PFSK-1 (cell line): ENCODE data around the gene RBMS3.

ENCODE experiments used
- FOXP2 ChIP-seq: optimal IDR thresholded peaks from 2 replicates; pipeline ENCODE3; 2011; ENCODE audit warnings: borderline replicate concordance, control low read depth, inconsistent platforms; ENCODE audit not compliant: insufficient read depth; ENCODE audit errors: extremely low read length, extremely low read depth
- POLR2AphosphoS5 ChIP-seq: IDR thresholded peaks from 2 replicates; pipeline ENCODE4 v1.6.1; 2012; ENCODE audit warnings: low read depth, mild to moderate bottlenecking, control low read depth, low read length, moderate library complexity
- SIN3A ChIP-seq: IDR thresholded peaks from 2 replicates; pipeline ENCODE4 v1.6.1; 2012; ENCODE audit warnings: mild to moderate bottlenecking, low read length, moderate library complexity, borderline replicate concordance; ENCODE audit not compliant: insufficient read depth
- TAF1 ChIP-seq: IDR thresholded peaks from 2 replicates; pipeline ENCODE4 v1.6.1; 2012; ENCODE audit warnings: low read length, control low read depth, borderline replicate concordance; ENCODE audit not compliant: insufficient read depth
- TF ChIP-seq, protein P1 (sequence below), 2 experiments: IDR thresholded peaks; 2 replicates each; pipeline versions ENCODE4 v1.6.1 to v1.8.0; 2011 to 2012; ENCODE audit warnings: low read depth in 2 of 2, low read length in 2 of 2, control low read depth in 1 of 2, inconsistent platforms in 1 of 2, mild to moderate bottlenecking in 1 of 2, moderate library complexity in 1 of 2; ENCODE audit not compliant: insufficient read depth in 1 of 2

RBMS3 gene

DNA sequence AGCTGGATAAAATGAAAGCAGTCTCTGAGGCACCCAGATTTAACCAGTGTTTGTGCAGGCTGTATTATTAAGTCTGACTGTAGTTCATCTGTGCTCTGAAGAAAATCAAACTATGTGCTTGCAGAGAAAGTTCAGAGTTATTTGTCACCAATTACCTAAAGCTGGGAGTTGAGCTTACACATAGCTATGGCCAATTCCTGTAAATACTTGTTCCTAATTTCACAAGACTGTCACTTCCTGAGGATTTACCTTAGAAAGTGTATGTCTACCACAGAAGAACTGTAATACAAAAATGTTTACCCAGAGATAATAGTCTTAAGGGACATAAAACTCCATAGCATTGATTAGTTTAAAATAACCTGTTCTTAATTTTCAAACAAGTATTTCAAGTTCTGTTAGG is 697.2 kb downstream of the RBMS3 start:
- TF ChIP-seq TAF1 (no peak), FOXP2 (no peak), SIN3A (no peak), POLR2AphosphoS5 (no peak)

DNA sequence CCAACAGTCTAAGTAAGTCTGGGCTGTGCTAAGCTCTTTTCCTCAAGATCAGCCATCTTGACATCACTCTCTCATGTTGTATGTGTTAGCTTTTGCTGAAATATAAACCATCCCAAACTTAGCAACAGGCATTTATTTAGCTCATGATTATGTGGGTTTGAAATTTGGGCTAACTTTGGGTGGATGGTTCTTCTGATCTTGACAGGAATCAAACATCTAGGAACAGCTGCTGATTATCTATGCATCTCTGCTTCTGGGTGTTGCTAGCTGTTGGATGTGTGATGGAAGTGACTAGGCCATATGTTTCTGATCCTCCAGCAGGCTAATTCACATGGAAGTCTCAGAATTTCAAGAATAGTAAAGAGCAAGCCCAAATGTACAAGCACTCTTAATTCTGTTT is 710.3 kb downstream of the RBMS3 start:
- TF ChIP-seq, protein P1, sequence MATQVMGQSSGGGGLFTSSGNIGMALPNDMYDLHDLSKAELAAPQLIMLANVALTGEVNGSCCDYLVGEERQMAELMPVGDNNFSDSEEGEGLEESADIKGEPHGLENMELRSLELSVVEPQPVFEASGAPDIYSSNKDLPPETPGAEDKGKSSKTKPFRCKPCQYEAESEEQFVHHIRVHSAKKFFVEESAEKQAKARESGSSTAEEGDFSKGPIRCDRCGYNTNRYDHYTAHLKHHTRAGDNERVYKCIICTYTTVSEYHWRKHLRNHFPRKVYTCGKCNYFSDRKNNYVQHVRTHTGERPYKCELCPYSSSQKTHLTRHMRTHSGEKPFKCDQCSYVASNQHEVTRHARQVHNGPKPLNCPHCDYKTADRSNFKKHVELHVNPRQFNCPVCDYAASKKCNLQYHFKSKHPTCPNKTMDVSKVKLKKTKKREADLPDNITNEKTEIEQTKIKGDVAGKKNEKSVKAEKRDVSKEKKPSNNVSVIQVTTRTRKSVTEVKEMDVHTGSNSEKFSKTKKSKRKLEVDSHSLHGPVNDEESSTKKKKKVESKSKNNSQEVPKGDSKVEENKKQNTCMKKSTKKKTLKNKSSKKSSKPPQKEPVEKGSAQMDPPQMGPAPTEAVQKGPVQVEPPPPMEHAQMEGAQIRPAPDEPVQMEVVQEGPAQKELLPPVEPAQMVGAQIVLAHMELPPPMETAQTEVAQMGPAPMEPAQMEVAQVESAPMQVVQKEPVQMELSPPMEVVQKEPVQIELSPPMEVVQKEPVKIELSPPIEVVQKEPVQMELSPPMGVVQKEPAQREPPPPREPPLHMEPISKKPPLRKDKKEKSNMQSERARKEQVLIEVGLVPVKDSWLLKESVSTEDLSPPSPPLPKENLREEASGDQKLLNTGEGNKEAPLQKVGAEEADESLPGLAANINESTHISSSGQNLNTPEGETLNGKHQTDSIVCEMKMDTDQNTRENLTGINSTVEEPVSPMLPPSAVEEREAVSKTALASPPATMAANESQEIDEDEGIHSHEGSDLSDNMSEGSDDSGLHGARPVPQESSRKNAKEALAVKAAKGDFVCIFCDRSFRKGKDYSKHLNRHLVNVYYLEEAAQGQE (IDR thresholded peaks at IDR 0.05; ENCODE audit: insufficient read depth in 1 of 2, low read depth in 2 of 2, low read length in 2 of 2) = no peak
- TF ChIP-seq FOXP2 (no peak), SIN3A (no peak), POLR2AphosphoS5 (no peak), TAF1 (no peak)

DNA sequence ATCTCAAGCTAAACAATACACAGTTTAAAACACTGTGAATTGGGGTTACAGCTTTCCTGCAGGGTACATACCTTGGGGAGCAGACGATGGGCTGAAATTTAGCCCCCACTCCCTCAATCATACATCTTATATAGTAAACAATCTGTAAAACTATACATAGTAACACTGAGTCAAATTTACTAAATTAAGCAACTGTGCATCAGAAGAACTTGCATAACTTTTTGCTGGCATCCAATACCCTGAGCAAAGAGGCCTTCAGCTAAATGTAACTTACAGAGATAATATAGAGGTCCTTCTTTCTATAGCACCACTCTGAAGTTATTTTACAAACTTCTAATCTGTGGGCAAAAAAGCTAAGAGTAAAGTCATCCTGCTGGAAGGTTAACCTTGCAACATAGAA is 721.9 kb downstream of the RBMS3 start:
- TF ChIP-seq SIN3A (no peak), POLR2AphosphoS5 (no peak), FOXP2 (no peak), TAF1 (no peak)
- TF ChIP-seq, protein P1 (IDR thresholded peaks at IDR 0.05; ENCODE audit: insufficient read depth in 1 of 2, low read depth in 2 of 2, low read length in 2 of 2) = no peak

DNA sequence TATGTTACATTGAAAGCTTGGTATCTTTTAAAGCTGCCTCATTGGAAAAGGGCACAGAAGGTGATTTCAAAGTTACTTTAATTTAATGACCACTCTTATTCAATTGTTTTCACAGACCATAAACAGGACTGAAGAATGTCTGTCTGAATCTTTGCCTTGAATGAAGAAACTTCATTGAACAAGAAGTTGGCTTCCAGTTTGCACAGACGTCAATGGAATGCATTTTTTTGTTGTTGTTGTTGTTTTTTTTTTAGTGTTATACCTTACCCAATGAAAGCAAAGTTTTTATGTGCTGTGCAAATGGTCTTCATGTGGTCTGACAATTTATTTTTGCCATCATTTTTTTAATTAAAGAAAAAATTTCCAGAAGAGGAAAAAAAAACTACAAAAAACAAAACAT is 722.9 kb downstream of the RBMS3 start:
- TF ChIP-seq TAF1 (no peak), SIN3A (no peak)
- TF ChIP-seq, protein P1 (IDR thresholded peaks at IDR 0.05; ENCODE audit: insufficient read depth in 1 of 2, low read depth in 2 of 2, low read length in 2 of 2) = no peak

DNA sequence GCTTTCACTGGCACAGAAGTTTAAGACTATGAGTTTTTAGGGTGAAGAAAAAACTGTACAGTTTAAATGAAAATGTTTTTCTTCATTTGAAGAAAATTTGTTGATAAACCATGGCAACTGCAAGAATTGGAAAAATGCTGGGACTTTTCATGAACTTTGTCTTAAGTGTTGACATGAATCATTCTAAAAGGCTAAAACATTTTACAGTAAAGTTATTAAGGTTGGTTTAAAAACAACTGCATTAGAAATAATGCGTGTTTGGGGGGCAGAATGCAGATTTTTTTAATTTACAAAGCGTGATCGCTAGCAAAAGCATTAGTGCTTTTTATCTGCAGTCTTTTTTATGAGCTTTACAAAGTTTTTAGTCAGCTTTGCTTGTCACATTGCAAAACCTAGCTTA is 723.6 kb downstream of the RBMS3 start:
- TF ChIP-seq POLR2AphosphoS5 (no peak), FOXP2 (no peak), SIN3A (no peak), TAF1 (no peak)
- TF ChIP-seq, protein P1 (IDR thresholded peaks at IDR 0.05; ENCODE audit: insufficient read depth in 1 of 2, low read depth in 2 of 2, low read length in 2 of 2) = no peak

DNA sequence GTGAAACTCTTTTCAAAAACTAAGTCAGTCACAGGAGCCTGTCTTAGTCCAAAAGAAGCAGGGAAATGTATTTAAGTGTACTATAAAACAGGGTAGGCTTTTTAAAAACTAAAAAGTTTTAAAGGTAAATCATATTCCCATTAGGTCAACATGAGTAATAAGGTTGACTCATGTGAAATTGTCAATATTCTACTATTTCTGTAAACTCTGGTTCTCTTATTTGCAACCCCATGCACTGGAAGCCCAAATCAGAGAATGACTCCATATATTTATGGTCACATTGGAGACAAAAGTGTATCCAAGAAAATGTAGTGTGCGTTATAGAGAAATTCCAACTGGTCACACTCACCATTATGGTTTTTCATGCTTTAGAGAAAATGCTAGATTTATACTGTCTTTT is 725.2 kb downstream of the RBMS3 start:
- no peak for TF ChIP-seq SIN3A
- no peak for TF ChIP-seq POLR2AphosphoS5
- no peak for TF ChIP-seq TAF1
- TF ChIP-seq, protein P1 (IDR thresholded peaks at IDR 0.05; ENCODE audit: insufficient read depth in 1 of 2, low read depth in 2 of 2, low read length in 2 of 2) = no peak
- no peak for TF ChIP-seq FOXP2
